Trophoblast cell (in vitro differentiated cells and primary cell): ENCODE data around the gene PPP2R2C.

Experiments used
- DNase-seq, 2 donors: peaks; one replicate each; pipeline ENCODE4 v3.0.0-alpha.2; 2016
- H2AFZ ChIP-seq: 2 replicates; pipeline ENCODE4 v1.6.1; 2013; ENCODE audit warnings: low read length, moderate library complexity, mild to moderate bottlenecking; ENCODE audit not compliant: insufficient read depth, poor library complexity
- H2AK5ac ChIP-seq: 2 replicates; pipeline ENCODE4 v1.6.1; 2013; ENCODE audit warnings: mild to moderate bottlenecking, low read length
- H2BK120ac ChIP-seq: 2 replicates; pipeline ENCODE4 v1.6.1; 2013; ENCODE audit warnings: low read length, mild to moderate bottlenecking, moderate library complexity; ENCODE audit not compliant: insufficient read depth, poor library complexity
- H2BK12ac ChIP-seq: 2 replicates; pipeline ENCODE4 v1.6.1; 2013; ENCODE audit warnings: mild to moderate bottlenecking, low read length, moderate library complexity
- H2BK5ac ChIP-seq: 2 replicates; pipeline ENCODE4 v1.6.1; 2013; ENCODE audit warnings: low read length, low read depth, moderate library complexity, mild to moderate bottlenecking; ENCODE audit not compliant: poor library complexity
- H3K14ac ChIP-seq: 2 replicates; pipeline ENCODE4 v1.6.1; 2013; ENCODE audit warnings: mild to moderate bottlenecking, low read length
- H3K18ac ChIP-seq: 2 replicates; pipeline ENCODE4 v1.6.1; 2013; ENCODE audit warnings: mild to moderate bottlenecking, low read length
- H3K23ac ChIP-seq: 2 replicates; pipeline ENCODE4 v1.6.1; 2013; ENCODE audit warnings: low read length
- H3K27ac ChIP-seq: 2 replicates; pipeline ENCODE4 v1.5.1; 2013; ENCODE audit warnings: low read depth, mild to moderate bottlenecking, inconsistent platforms, low read length, moderate library complexity
- H3K27me3 ChIP-seq: 2 replicates; pipeline ENCODE4 v1.6.1; 2013; ENCODE audit warnings: inconsistent platforms, mild to moderate bottlenecking, low read length, moderate library complexity; ENCODE audit not compliant: insufficient read depth
- H3K36me3 ChIP-seq, 2 experiments: 1 replicate in 1 of 2; 2 replicates in 1 of 2; pipeline ENCODE4 v1.6.1; 2013; ENCODE audit warnings: low read length in 2 of 2, mild to moderate bottlenecking in 2 of 2, moderate library complexity in 1 of 2; ENCODE audit not compliant: insufficient read depth in 2 of 2, control insufficient read depth in 1 of 2
- H3K4ac ChIP-seq: 2 replicates; pipeline ENCODE4 v1.6.1; 2013; ENCODE audit warnings: low read depth, mild to moderate bottlenecking, low read length, moderate library complexity
- H3K4me1 ChIP-seq, 2 experiments: 1 replicate in 1 of 2; 2 replicates in 1 of 2; pipeline ENCODE4 v1.6.1; 2013; ENCODE audit warnings: low read length in 2 of 2, mild to moderate bottlenecking in 2 of 2, moderate library complexity in 1 of 2; ENCODE audit not compliant: insufficient read depth in 2 of 2, control insufficient read depth in 1 of 2
- H3K4me2 ChIP-seq: 2 replicates; pipeline ENCODE4 v1.6.1; 2013; ENCODE audit warnings: inconsistent platforms, mild to moderate bottlenecking, low read length, moderate library complexity
- H3K4me3 ChIP-seq: 2 replicates; pipeline ENCODE4 v1.5.1; 2013; ENCODE audit warnings: mild to moderate bottlenecking, low read depth, low read length, inconsistent platforms
- H3K79me1 ChIP-seq: one replicate; pipeline ENCODE4 v1.6.1; 2013; ENCODE audit warnings: low read length
- H3K79me2 ChIP-seq: 2 replicates; pipeline ENCODE4 v1.6.1; 2013; ENCODE audit warnings: low read length, mild to moderate bottlenecking; ENCODE audit not compliant: control insufficient read depth, insufficient read depth, poor library complexity
- H3K9ac ChIP-seq: 2 replicates; pipeline ENCODE4 v1.6.1; 2013; ENCODE audit warnings: mild to moderate bottlenecking, low read length
- H3K9me3 ChIP-seq: 2 replicates; pipeline ENCODE4 v1.6.1; 2013; ENCODE audit warnings: low read depth, mild to moderate bottlenecking, control low read depth, inconsistent platforms, low read length; ENCODE audit not compliant: insufficient read depth
- H4K12ac ChIP-seq: 2 replicates; pipeline ENCODE4 v1.6.1; 2013; ENCODE audit warnings: low read depth, mild to moderate bottlenecking, low read length, moderate library complexity
- H4K8ac ChIP-seq: 2 replicates; pipeline ENCODE4 v1.6.1; 2013; ENCODE audit warnings: low read depth, mild to moderate bottlenecking, low read length, moderate library complexity
- H4K91ac ChIP-seq: one replicate; pipeline ENCODE4 v1.6.1; 2013; ENCODE audit warnings: low read depth, mild to moderate bottlenecking, low read length, moderate library complexity
- WGBS: extraction: QIAGEN DNeasy Blood & Tissue Kit; methylation state at CpG from one replicate; pipeline ENCODE4 v1.1.7; 2013; ENCODE audit warnings: missing lambda C conversion rate; ENCODE audit not compliant: insufficient read length, insufficient coverage; ENCODE audit errors: extremely low coverage; 5-methylcytosine and 5-hydroxymethylcytosine counted together

The PPP2R2C gene

GRCh38 chr4:6380746-6381410, 91.5 kb downstream of the PPP2R2C start:
- H2AK5ac ChIP-seq: no peak overlapping the region
- no peak overlapping the region for H2BK120ac ChIP-seq
- no CpG with 5 or more reads among the region's 21 CpGs for WGBS

GRCh38 chr4:6379767-6380745, 92.4 kb downstream of the PPP2R2C start:
- no peak overlapping the region for H3K4me2 ChIP-seq
- H2AFZ ChIP-seq: no peak overlapping the region
- H2BK12ac ChIP-seq: no peak overlapping the region
- no peak overlapping the region for H4K91ac ChIP-seq
- no peaks in the 10 kb centered on the region for H3K4me1 ChIP-seq
- H2AK5ac ChIP-seq: no peak overlapping the region
- no peak overlapping the region for H2BK120ac ChIP-seq
- no peaks in the 10 kb centered on the region for H3K9me3 ChIP-seq
- no peak overlapping the region for H3K9ac ChIP-seq
- no peak overlapping the region for H4K12ac ChIP-seq
- H3K27me3 ChIP-seq: no peaks in the 10 kb centered on the region
- no peaks in the 10 kb centered on the region for H3K79me2 ChIP-seq
- H3K4ac ChIP-seq: no peak overlapping the region
- no peak for DNase-seq
- no CpG with 5 or more reads among the region's 24 CpGs for WGBS
- H3K23ac ChIP-seq: no peak overlapping the region
- H4K8ac ChIP-seq: no peak overlapping the region
- H3K27ac ChIP-seq: no peak overlapping the region
- H3K4me3 ChIP-seq: no peak overlapping the region
- no peaks in the 10 kb centered on the region for H3K36me3 ChIP-seq
- H3K79me1 ChIP-seq: no peaks in the 10 kb centered on the region
- no peak overlapping the region for H3K18ac ChIP-seq
- no peak overlapping the region for H3K14ac ChIP-seq
- H2BK5ac ChIP-seq: no peak overlapping the region

More at GRCh38 chr4:6380746-6381410, 91.5 kb downstream of the PPP2R2C start:
- Histone ChIP-seq H3K14ac (no peak overlapping the region), H3K23ac (no peak overlapping the region), H4K91ac (no peak overlapping the region), H4K8ac (no peak overlapping the region), H3K18ac (no peak overlapping the region), H3K9ac (no peak overlapping the region), H3K9me3 (no peaks in the 10 kb centered on the region), H2AFZ (no peak overlapping the region), H3K27me3 (no peaks in the 10 kb centered on the region), H4K12ac (no peak overlapping the region), H3K4me2 (no peak overlapping the region), H3K4ac (no peak overlapping the region), H3K4me1 (no peaks in the 10 kb centered on the region), H3K79me2 (no peaks in the 10 kb centered on the region), H2BK5ac (no peak overlapping the region), H3K4me3 (no peak overlapping the region), H3K79me1 (no peaks in the 10 kb centered on the region), H2BK12ac (no peak overlapping the region), H3K36me3 (no peaks in the 10 kb centered on the region), H3K27ac (no peak overlapping the region)
- DNase-seq: no peak

- no peak overlapping the region for H4K8ac ChIP-seq
- no peaks in the 10 kb centered on the region for H3K9me3 ChIP-seq
- no peak overlapping the region for H3K4ac ChIP-seq
These were observed 93.6 kb downstream of the PPP2R2C start for GRCh38 chr4:6378493-6379445.

More at GRCh38 chr4:6378493-6379445, 93.6 kb downstream of the PPP2R2C start:
- H3K14ac ChIP-seq: no peak overlapping the region
- no peak overlapping the region for H2AFZ ChIP-seq
- H2BK12ac ChIP-seq: no peak overlapping the region
- H2BK120ac ChIP-seq: no peak overlapping the region
- no peak overlapping the region for H3K18ac ChIP-seq
- no peak overlapping the region for H4K91ac ChIP-seq
- no peaks in the 10 kb centered on the region for H3K79me2 ChIP-seq
- DNase-seq: no peak
- H3K36me3 ChIP-seq: no peaks in the 10 kb centered on the region
- H3K9ac ChIP-seq: no peak overlapping the region
- H4K12ac ChIP-seq: no peak overlapping the region
- H3K23ac ChIP-seq: no peak overlapping the region
- no peaks in the 10 kb centered on the region for H3K79me1 ChIP-seq
- no CpG with 5 or more reads among the region's 41 CpGs for WGBS
- no peak overlapping the region for H3K4me2 ChIP-seq
- no peak overlapping the region for H2AK5ac ChIP-seq
- no peaks in the 10 kb centered on the region for H3K27me3 ChIP-seq
- no peak overlapping the region for H2BK5ac ChIP-seq
- no peak overlapping the region for H3K27ac ChIP-seq
- H3K4me1 ChIP-seq: no peaks in the 10 kb centered on the region
- no peak overlapping the region for H3K4me3 ChIP-seq
